Endothelial cell of hepatic sinusoid (primary cell): ENCODE results near the gene DBNL.

Source experiments
- in situ Hi-C: cut with HindIII; loops from 2 replicates; pipeline ENCODE4 v1.10.0; 2017; ENCODE audit warnings: low sequenced_read_pairs

Gene DBNL

GRCh38 chr7:44096326-44096881 lies 51.9 kb downstream of the DBNL start:
- in situ Hi-C loops, result loop anchor here (5.0 kb wide), 2 partner anchors 61 to 96 kb away; no protein-coding TSS in a partner anchor

GRCh38 chr7:44097064-44097932 lies 52.8 kb downstream of the DBNL start:
- in situ Hi-C loops, result loop anchor here (5.0 kb wide), 2 partner anchors 60 to 95 kb away; no protein-coding TSS in a partner anchor

- in situ Hi-C loops, result loop anchor here (5.0 kb wide), 2 partner anchors 59 to 94 kb away; no protein-coding TSS in a partner anchor
Observed at GRCh38 chr7:44098092-44099068, 53.9 kb downstream of the DBNL start.

GRCh38 chr7:44099669-44100068 lies 55.2 kb downstream of the DBNL start:
- in situ Hi-C loops, result loop anchor here (5.0 kb wide), 2 partner anchors 58 to 93 kb away; no protein-coding TSS in a partner anchor

GRCh38 chr7:44100458-44101302 lies 56.2 kb downstream of the DBNL start:
- in situ Hi-C loops, result no loop called here

- in situ Hi-C loops, result no loop called here
Observed at GRCh38 chr7:44101303-44101965, 56.9 kb downstream of the DBNL start.

GRCh38 chr7:44101966-44102845 lies 57.7 kb downstream of the DBNL start:
- in situ Hi-C loops, result no loop called here

GRCh38 chr7:44102846-44103565 lies 58.5 kb downstream of the DBNL start:
- in situ Hi-C loops, result no loop called here

- in situ Hi-C loops, result no loop called here
Observed at GRCh38 chr7:44103566-44103922, 59.0 kb downstream of the DBNL start.

GRCh38 chr7:44103923-44104859 lies 59.7 kb downstream of the DBNL start, which contains the start of gene AEBP1:
Gene AEBP1 (plus strand): TSS chr7:44104345. CDS start chr7:44104666, 321 bp downstream.
- in situ Hi-C loops, result no loop called here

GRCh38 chr7:44104860-44105771 lies 60.6 kb downstream of the DBNL start:
- in situ Hi-C loops, result no loop called here

- in situ Hi-C loops, result no loop called here
Observed at GRCh38 chr7:44105832-44106231, 61.3 kb downstream of the DBNL start.

GRCh38 chr7:44106311-44107065 lies 62.0 kb downstream of the DBNL start:
- in situ Hi-C loops, result no loop called here

- in situ Hi-C loops, result no loop called here
Observed at GRCh38 chr7:44107116-44107960, 62.8 kb downstream of the DBNL start.
